Articular chondrocyte of knee joint (primary cell): Measurements from ENCODE around the gene OR51V1. TPM values are rescaled to one million over a fixed set of nuclear protein-coding genes. Genes with fewer than 3 reads are reported as not detected.

ENCODE experiments used
- total RNA-seq: library from RNA; depleted of rRNA; stranded (reverse); fragments of >200 nt; gene quantifications from 2 replicates; pipeline ENCODE4 v1.2.3, GENCODE V29; 2012

Gene OR51V1
- not detected in 2 replicates for total RNA-seq

GRCh38 chr11:5200582-5200981 is at the start of gene OR51V1:
OR51V1 (minus strand) TSS chr11:5200682; CDS start chr11:5200682, 0 bp downstream.

DNA sequence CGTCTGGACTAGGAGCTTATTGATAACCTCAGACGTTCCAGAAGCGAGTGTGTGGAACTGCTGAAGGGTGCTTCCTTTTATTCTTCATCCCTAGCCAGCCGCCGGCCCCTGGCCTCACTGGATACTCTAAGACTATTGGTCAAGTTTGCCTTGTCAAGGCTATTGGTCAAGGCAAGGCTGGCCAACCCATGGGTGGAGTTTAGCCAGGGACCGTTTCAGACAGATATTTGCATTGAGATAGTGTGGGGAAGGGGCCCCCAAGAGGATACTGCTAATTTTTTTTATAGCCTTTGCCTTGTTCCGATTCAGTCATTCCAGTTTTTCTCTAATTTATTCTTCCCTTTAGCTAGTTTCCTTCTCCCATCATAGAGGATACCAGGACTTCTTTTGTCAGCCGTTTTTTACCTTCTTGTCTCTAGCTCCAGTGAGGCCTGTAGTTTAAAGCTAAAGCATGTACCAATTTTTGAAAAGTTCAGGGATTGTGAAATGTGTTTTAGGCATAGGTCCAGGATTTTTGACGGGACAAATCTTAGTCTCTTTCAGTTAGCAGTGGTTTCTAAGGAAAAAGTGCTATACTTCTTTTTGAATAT is 49.4 kb upstream of the OR51V1 start, which contains the start of gene HBG1:
HBG1 (minus strand) TSS at position 51 of the 590 bp plus-strand sequence. CDS start 53 bp downstream, outside the sequence.

GRCh38 chr11:5234381-5234834 is 33.9 kb upstream of the OR51V1 start, which contains the start of gene HBD:
HBD (minus strand) TSS chr11:5234483; CDS start chr11:5234433, 50 bp downstream.

GRCh38 chr11:5226732-5227310 is 26.3 kb upstream of the OR51V1 start, which contains the start of gene HBB:
HBB (minus strand) TSS chr11:5227071; CDS start chr11:5227021, 50 bp downstream.

GRCh38 chr11:5154657-5155056 is 45.8 kb downstream of the OR51V1 start, which contains the start of gene OR52A1:
OR52A1 (minus strand) TSS chr11:5154757; CDS start chr11:5152369, 2,388 bp downstream.

Other genes starting within 250 kb of the OR51V1 start
- not detected in 2 replicates for gene OR51A2, start 245.0 kb downstream of the OR51V1 start, total RNA-seq
- gene OR51L1, start 205.8 kb downstream of the OR51V1 start, total RNA-seq = not detected in 2 replicates
- gene OR52J3, start 154.2 kb downstream of the OR51V1 start, total RNA-seq = not detected in 2 replicates
- not detected in 2 replicates for gene OR52E2, start 141.1 kb downstream of the OR51V1 start, total RNA-seq
- gene OR52E1, start 131.1 kb downstream of the OR51V1 start, total RNA-seq = not detected in 2 replicates
- not detected in 2 replicates for gene OR52A5, start 62.3 kb downstream of the OR51V1 start, total RNA-seq
- gene OR52A1, start 45.9 kb downstream of the OR51V1 start, total RNA-seq = not detected in 2 replicates
- gene HBB, start 26.4 kb upstream of the OR51V1 start, total RNA-seq = not detected in 2 replicates
- gene HBD, start 33.8 kb upstream of the OR51V1 start, total RNA-seq = not detected in 2 replicates
- gene HBG1, start 49.2 kb upstream of the OR51V1 start, total RNA-seq = not detected in 2 replicates
- gene HBG2, start 54.1 kb upstream of the OR51V1 start, total RNA-seq = not detected in 2 replicates
- gene HBE1, start 69.3 kb upstream of the OR51V1 start, total RNA-seq = not detected in 2 replicates
- gene OR51B4, start 101.3 kb upstream of the OR51V1 start, total RNA-seq = not detected in 2 replicates
- not detected in 2 replicates for gene OR51B2, start 123.6 kb upstream of the OR51V1 start, total RNA-seq
- 0.11 and 0.26 TPM in 2 replicates for gene OR51B5, start 142.8 kb upstream of the OR51V1 start, total RNA-seq
- gene OR51B6, start 150.8 kb upstream of the OR51V1 start, total RNA-seq = not detected in 2 replicates
- gene OR51M1, start 183.1 kb upstream of the OR51V1 start, total RNA-seq = not detected in 2 replicates
- not detected in 2 replicates for gene OR51Q1, start 221.4 kb upstream of the OR51V1 start, total RNA-seq
- gene OR51I1, start 240.8 kb upstream of the OR51V1 start, total RNA-seq = 0.22 TPM in 1 of 2 replicates, not detected in the other
- not detected in 2 replicates for gene OR51I2, start 248.6 kb upstream of the OR51V1 start, total RNA-seq